Cerebellar cortex (tissue), 1 donor: ENCODE data around the gene PRH1.

Experiments
- DNase-seq: peaks from one replicate; pipeline ENCODE4 v3.0.0-alpha.2; 2015; ENCODE audit warnings: low spot score

PRH1 gene

GRCh38 chr12:10838461-10838860 is 45.6 kb downstream of the PRH1 start:
- no peak for DNase-seq
